SU-DHL-6 (cell line): ENCODE results near the gene ZNF616.

ENCODE experiments used
- H2AFZ ChIP-seq: fragments of 200-600 bp; sonication (generic); 2 replicates; pipeline ENCODE4 v1.6.1; 2014; ENCODE audit warnings: low read depth, mild to moderate bottlenecking, moderate library complexity, mixed read lengths, antibody characterized with exemption, low read length; ENCODE audit not compliant: severe bottlenecking
- H3F3A ChIP-seq: fragments of 200-600 bp; shearing (Covaris generic); 2 replicates; pipeline ENCODE4 v1.6.0; 2016; ENCODE audit warnings: antibody characterized with exemption, mild to moderate bottlenecking; ENCODE audit not compliant: insufficient read depth
- H3K27ac ChIP-seq: fragments of 200-600 bp; sonication (generic); 2 replicates; pipeline ENCODE4 v1.5.1; 2016; ENCODE audit warnings: low read depth, mild to moderate bottlenecking, low read length, moderate library complexity, mixed read lengths
- H3K27me3 ChIP-seq: fragments of 200-600 bp; sonication (generic), shearing (Covaris generic); 2 replicates; pipeline ENCODE4 v1.6.0; 2014; ENCODE audit warnings: mild to moderate bottlenecking, low read length
- H3K36me3 ChIP-seq: fragments of 200-600 bp; sonication (generic); 2 replicates; pipeline ENCODE4 v1.6.1; 2014; ENCODE audit warnings: mild to moderate bottlenecking, low read length, mixed read lengths
- H3K4me2 ChIP-seq: fragments of 300-600, 200-600 bp; shearing (Covaris generic), sonication (generic); 2 replicates; pipeline ENCODE4 v1.6.0; 2014; ENCODE audit warnings: low read length, low read depth, mild to moderate bottlenecking; ENCODE audit not compliant: poor library complexity, severe bottlenecking
- H3K4me3 ChIP-seq: fragments of 200-600 bp; sonication (generic); 2 replicates; pipeline ENCODE4 v1.5.1; 2014; ENCODE audit warnings: antibody characterized with exemption, low read length, mild to moderate bottlenecking, mixed read lengths; ENCODE audit not compliant: insufficient read depth, poor library complexity, severe bottlenecking
- H3K79me2 ChIP-seq: fragments of 200-600 bp; sonication (generic); 2 replicates; pipeline ENCODE4 v1.6.1; 2014; ENCODE audit warnings: mild to moderate bottlenecking, low read length, moderate library complexity; ENCODE audit not compliant: insufficient read depth
- H3K9ac ChIP-seq: fragments of 200-600 bp; sonication (generic); 2 replicates; pipeline ENCODE4 v1.7.0; 2014; ENCODE audit warnings: mild to moderate bottlenecking, low read length
- H3K9me2 ChIP-seq: fragments of 200-600 bp; sonication (generic); replicated peaks from 2 replicates; pipeline ENCODE4 v1.6.1; 2014; ENCODE audit warnings: low read length; ENCODE audit not compliant: insufficient read depth
- H3K9me3 ChIP-seq: fragments of 200-600 bp; sonication (generic); 2 replicates; pipeline ENCODE4 v1.6.1; 2014; ENCODE audit warnings: low read length, mixed read lengths; ENCODE audit not compliant: insufficient read depth
- H4K20me1 ChIP-seq: fragments of 200-600 bp; sonication (generic); 2 replicates; pipeline ENCODE4 v1.6.1; 2014; ENCODE audit warnings: low read depth, mild to moderate bottlenecking, antibody characterized with exemption, low read length, moderate library complexity, mixed read lengths
- CTCF ChIP-seq: fragments of 200-600 bp; sonication (generic); IDR thresholded peaks from one replicate; pipeline ENCODE4 v1.5.1; 2017; ENCODE audit warnings: antibody characterized with exemption, mild to moderate bottlenecking, low read length, moderate library complexity; ENCODE audit not compliant: insufficient read depth, poor library complexity, severe bottlenecking
- EZH2phosphoT487 ChIP-seq: fragments of 200-600 bp; sonication (generic), shearing (Covaris generic); conservative IDR thresholded peaks from 2 replicates; pipeline ENCODE4 v1.6.1; 2018; ENCODE audit warnings: mild to moderate bottlenecking, antibody characterized with exemption, low read length, moderate library complexity, mixed read lengths

Gene ZNF616

GRCh38 chr19:52066258-52066863, 73.4 kb downstream of the ZNF616 start:
- no peak overlapping the region for H3K9ac ChIP-seq
- no peaks in the 10 kb centered on the region for H3K9me2 ChIP-seq
- no peaks in the 10 kb centered on the region for H3K27me3 ChIP-seq
- H3K9me3 ChIP-seq, result peaks cover 21% of the 10 kb centered on the region; the same call in 1 of the 2 replicates
- TF ChIP-seq CTCF, result no peak
- no peak for TF ChIP-seq EZH2phosphoT487
- no peaks in the 10 kb centered on the region for H3K36me3 ChIP-seq
- no peaks in the 10 kb centered on the region for H4K20me1 ChIP-seq
- H3K27ac ChIP-seq, result no peak overlapping the region
- H3K4me2 ChIP-seq, result no peak overlapping the region
- H3K4me3 ChIP-seq, result no peak overlapping the region
- H3F3A ChIP-seq, result no peaks in the 10 kb centered on the region
- H3K79me2 ChIP-seq, result no peaks in the 10 kb centered on the region
- no peak overlapping the region for H2AFZ ChIP-seq

- TF ChIP-seq EZH2phosphoT487, result no peak
- TF ChIP-seq CTCF, result no peak
- Histone ChIP-seq H3K27ac (no peak overlapping the region), H2AFZ (no peak overlapping the region), H3K4me2 (no peak overlapping the region), H3K9ac (no peak overlapping the region), H4K20me1 (no peaks in the 10 kb centered on the region), H3F3A (no peaks in the 10 kb centered on the region), H3K79me2 (no peaks in the 10 kb centered on the region), H3K9me3 (peaks cover 21% of the 10 kb centered on the region; the same call in 1 of the 2 replicates), H3K36me3 (no peaks in the 10 kb centered on the region), H3K4me3 (no peak overlapping the region), H3K27me3 (no peaks in the 10 kb centered on the region), H3K9me2 (no peaks in the 10 kb centered on the region)
These were observed 74.3 kb downstream of the ZNF616 start for GRCh38 chr19:52065399-52065798.
